Right atrium auricular region (tissue), 2 donors: ENCODE data around the gene PRDM11. TPM values are rescaled to one million over a fixed set of nuclear protein-coding genes. Genes with fewer than 3 reads are reported as not detected.

Experiments used
- DNase-seq: peaks from one replicate; pipeline ENCODE4 v3.0.0-alpha.2; 2019; ENCODE audit warnings: low spot score
- H3K27ac ChIP-seq, 2 donors: fragments of 200-600 bp; sonication (generic); 1 replicate in 1 of 2; 2 replicates in 1 of 2; pipeline ENCODE4 v1.5.1; 2016 to 2019
- H3K27me3 ChIP-seq, 2 donors: fragments of 200-600 bp; sonication (generic); one replicate each; pipeline versions ENCODE4 v1.5.1 to v1.6.0; 2017 to 2019
- H3K36me3 ChIP-seq: fragments of 200-600 bp; sonication (generic); one replicate; pipeline ENCODE4 v1.5.1; 2016
- H3K4me1 ChIP-seq, 2 donors: fragments of 200-600 bp; sonication (generic); one replicate each; pipeline versions ENCODE4 v1.5.1 to v1.6.0; 2017 to 2019
- H3K4me3 ChIP-seq, 2 donors: fragments of 200-600 bp; sonication (generic); 1 replicate in 1 of 2; 2 replicates in 1 of 2; pipeline ENCODE4 v1.5.1; 2017 to 2019; ENCODE audit warnings: mild to moderate bottlenecking in 1 of 2, moderate library complexity in 1 of 2
- H3K9me3 ChIP-seq, 2 donors: fragments of 200-600 bp; sonication (generic); one replicate each; pipeline ENCODE4 v1.5.1; 2019
- total RNA-seq, 2 donors: library from RNA; depleted of rRNA; stranded (reverse); fragments of >200 nt; gene quantifications; one replicate each; pipeline ENCODE4 v1.1.0, GENCODE V29; 2016
- TF ChIP-seq, protein P1 (sequence below), 2 donors: fragments of 200-600 bp; sonication (generic); IDR thresholded peaks; one replicate each; pipeline ENCODE4 v1.5.1; 2019; ENCODE audit warnings: antibody characterized with exemption in 2 of 2

Gene PRDM11
- total RNA-seq, 2 donors from 2014 or later: 13.5 to 27.6 TPM

- TF ChIP-seq, protein P1, sequence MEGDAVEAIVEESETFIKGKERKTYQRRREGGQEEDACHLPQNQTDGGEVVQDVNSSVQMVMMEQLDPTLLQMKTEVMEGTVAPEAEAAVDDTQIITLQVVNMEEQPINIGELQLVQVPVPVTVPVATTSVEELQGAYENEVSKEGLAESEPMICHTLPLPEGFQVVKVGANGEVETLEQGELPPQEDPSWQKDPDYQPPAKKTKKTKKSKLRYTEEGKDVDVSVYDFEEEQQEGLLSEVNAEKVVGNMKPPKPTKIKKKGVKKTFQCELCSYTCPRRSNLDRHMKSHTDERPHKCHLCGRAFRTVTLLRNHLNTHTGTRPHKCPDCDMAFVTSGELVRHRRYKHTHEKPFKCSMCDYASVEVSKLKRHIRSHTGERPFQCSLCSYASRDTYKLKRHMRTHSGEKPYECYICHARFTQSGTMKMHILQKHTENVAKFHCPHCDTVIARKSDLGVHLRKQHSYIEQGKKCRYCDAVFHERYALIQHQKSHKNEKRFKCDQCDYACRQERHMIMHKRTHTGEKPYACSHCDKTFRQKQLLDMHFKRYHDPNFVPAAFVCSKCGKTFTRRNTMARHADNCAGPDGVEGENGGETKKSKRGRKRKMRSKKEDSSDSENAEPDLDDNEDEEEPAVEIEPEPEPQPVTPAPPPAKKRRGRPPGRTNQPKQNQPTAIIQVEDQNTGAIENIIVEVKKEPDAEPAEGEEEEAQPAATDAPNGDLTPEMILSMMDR (IDR thresholded peaks at IDR 0.05): no peak
- Histone ChIP-seq H3K27me3 (no peaks in the 10 kb centered on the region), H3K36me3 (no peaks in the 10 kb centered on the region), H3K27ac (no peak overlapping the region), H3K4me1 (peaks cover 0 to 11% of the 10 kb centered on the region in 2 donors), H3K4me3 (no peak overlapping the region), H3K9me3 (no peaks in the 10 kb centered on the region)
- DNase-seq: no peak
Observed at GRCh38 chr11:45264839-45265515, 118.5 kb downstream of the PRDM11 start.

DNA sequence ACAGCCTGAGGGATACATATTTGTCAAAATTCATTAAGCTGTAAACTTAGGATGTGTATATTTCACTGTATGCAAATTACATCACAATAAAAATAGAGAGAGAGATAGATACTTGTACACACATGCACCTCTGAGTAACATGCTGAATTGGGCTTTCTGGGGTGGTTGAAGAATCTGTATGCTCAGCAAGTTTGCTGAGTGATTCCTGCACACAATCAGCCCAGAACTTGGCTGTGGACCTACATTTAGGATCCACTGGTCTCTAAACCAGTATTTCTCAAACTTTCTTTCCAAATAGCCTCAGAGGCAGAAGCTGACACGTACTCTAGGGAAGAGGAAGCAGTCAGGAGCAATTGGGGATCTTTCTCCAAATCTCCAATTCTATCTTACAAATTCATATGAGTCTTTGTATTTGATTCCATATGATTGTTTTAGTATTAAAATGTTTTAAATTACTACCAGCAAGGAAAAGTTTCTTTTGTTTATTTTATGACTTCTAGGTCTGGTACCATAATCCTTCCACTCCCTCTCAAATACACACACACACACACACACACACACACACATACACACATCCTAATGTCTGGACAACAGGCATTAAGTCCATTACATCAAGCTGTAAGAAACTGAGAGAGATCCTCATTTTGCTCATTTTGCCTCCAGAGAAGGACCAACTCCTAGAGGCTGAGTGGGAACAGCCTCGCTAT is 119.7 kb downstream of the PRDM11 start:
- H3K27ac ChIP-seq: no peak overlapping the region
- DNase-seq: no peak
- H3K4me1 ChIP-seq: peaks cover 0 to 11% of the 10 kb centered on the region in 2 donors
- TF ChIP-seq, protein P1 (IDR thresholded peaks at IDR 0.05): no peak
- H3K27me3 ChIP-seq: no peaks in the 10 kb centered on the region
- H3K9me3 ChIP-seq: no peaks in the 10 kb centered on the region
- no peaks in the 10 kb centered on the region for H3K36me3 ChIP-seq
- no peak overlapping the region for H3K4me3 ChIP-seq

DNA sequence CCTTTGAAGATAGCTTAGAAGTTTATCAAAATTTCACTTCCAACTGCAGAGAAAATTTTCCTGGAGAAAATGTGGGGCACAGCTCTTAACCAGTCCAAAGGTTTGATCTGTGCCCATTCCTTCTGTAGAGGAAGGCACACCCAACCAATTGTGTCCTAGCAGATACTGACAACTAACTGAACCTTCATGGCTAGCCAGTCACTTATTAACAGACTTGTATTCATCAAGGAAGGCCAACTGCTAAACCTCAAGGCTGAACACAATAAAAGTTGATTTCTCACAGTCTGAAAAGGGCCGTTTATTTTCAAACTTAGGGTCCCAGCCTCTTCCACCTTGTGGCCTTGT is 120.2 kb downstream of the PRDM11 start:
- no peak overlapping the region for H3K27ac ChIP-seq

GRCh38 chr11:45267052-45267451 is 120.6 kb downstream of the PRDM11 start:
- Histone ChIP-seq H3K9me3 (no peaks in the 10 kb centered on the region), H3K36me3 (no peaks in the 10 kb centered on the region), H3K27ac (peak overlapping the region in 1 of 2 donors; percentile 49), H3K27me3 (no peaks in the 10 kb centered on the region), H3K4me1 (peaks cover 0 to 11% of the 10 kb centered on the region in 2 donors), H3K4me3 (no peak overlapping the region)
- DNase-seq: no peak
- TF ChIP-seq, protein P1 (IDR thresholded peaks at IDR 0.05): peak in 1 of 2 donors; percentile 44

More for the DNA sequence above, 120.2 kb downstream of the PRDM11 start:
- Histone ChIP-seq H3K36me3 (no peaks in the 10 kb centered on the region), H3K4me1 (peaks cover 0 to 11% of the 10 kb centered on the region in 2 donors), H3K27me3 (no peaks in the 10 kb centered on the region), H3K9me3 (no peaks in the 10 kb centered on the region), H3K4me3 (no peak overlapping the region)
- TF ChIP-seq, protein P1 (IDR thresholded peaks at IDR 0.05): no peak
- DNase-seq: no peak

GRCh38 chr11:45267652-45268299 is 121.3 kb downstream of the PRDM11 start:
- Histone ChIP-seq H3K4me3 (no peak overlapping the region), H3K36me3 (no peaks in the 10 kb centered on the region), H3K4me1 (peaks cover 0 to 11% of the 10 kb centered on the region in 2 donors), H3K27me3 (no peaks in the 10 kb centered on the region), H3K27ac (peak overlapping the region; percentile 6 to 49), H3K9me3 (no peaks in the 10 kb centered on the region)
- TF ChIP-seq, protein P1 (IDR thresholded peaks at IDR 0.05): no peak
- no peak for DNase-seq
